ENCODE data around the gene CPE. TPM values are rescaled to one million over a fixed set of nuclear protein-coding genes. Genes with fewer than 3 reads are reported as not detected.

CPE gene
- total RNA-seq, 1 donor from 2014 or later, result 103 TPM

- no peak for DNase-seq (ENCODE audit: extremely low spot score in 2 of 2)
- H3K27ac ChIP-seq, result no peak overlapping the region
- H3K4me3 ChIP-seq, result no peak overlapping the region
- H3K36me3 ChIP-seq, result peaks cover 0 to 17% of the 10 kb centered on the region in 2 donors
- H3K27me3 ChIP-seq, result no peaks in the 10 kb centered on the region
- no peaks in the 10 kb centered on the region for H3K4me1 ChIP-seq
- H3K9me3 ChIP-seq, result no peaks in the 10 kb centered on the region
- no peak for TF ChIP-seq POLR2AphosphoS5 (IDR thresholded peaks at IDR 0.05; ENCODE audit: insufficient read depth in 1 of 2, low read depth in 1 of 2)
- TF ChIP-seq POLR2A (IDR thresholded peaks at IDR 0.05), result no peak
- no peak for TF ChIP-seq CTCF (IDR thresholded peaks at IDR 0.05)
- intact Hi-C loops (cut with DNase I), result no loop called here
Observed at GRCh38 chr4:165343353-165344191, 35.2 kb upstream of the CPE start.

GRCh38 chr4:165345666-165346417 lies 33.0 kb upstream of the CPE start:
- DNase-seq (ENCODE audit: extremely low spot score in 2 of 2), result no peak
- peaks cover 0 to 14% of the 10 kb centered on the region in 2 donors for H3K36me3 ChIP-seq
- no peaks in the 10 kb centered on the region for H3K27me3 ChIP-seq
- TF ChIP-seq CTCF (IDR thresholded peaks at IDR 0.05) (no peak), POLR2A (IDR thresholded peaks at IDR 0.05) (no peak), POLR2AphosphoS5 (IDR thresholded peaks at IDR 0.05; ENCODE audit: insufficient read depth in 1 of 2, low read depth in 1 of 2) (no peak)
- no peaks in the 10 kb centered on the region for H3K4me1 ChIP-seq
- H3K9me3 ChIP-seq, result no peaks in the 10 kb centered on the region
- intact Hi-C loops (cut with DNase I), result no loop called here
- H3K4me3 ChIP-seq, result no peak overlapping the region
- no peak overlapping the region for H3K27ac ChIP-seq

- DNase-seq (ENCODE audit: extremely low spot score in 2 of 2), result no peak
- no peak for TF ChIP-seq POLR2AphosphoS5 (IDR thresholded peaks at IDR 0.05; ENCODE audit: insufficient read depth in 1 of 2, low read depth in 1 of 2)
- TF ChIP-seq POLR2A (IDR thresholded peaks at IDR 0.05), result no peak
- TF ChIP-seq CTCF (IDR thresholded peaks at IDR 0.05), result no peak
- Histone ChIP-seq H3K9me3 (no peaks in the 10 kb centered on the region), H3K36me3 (peaks cover 0 to 4% of the 10 kb centered on the region in 2 donors), H3K4me1 (no peaks in the 10 kb centered on the region), H3K27me3 (no peaks in the 10 kb centered on the region), H3K27ac (no peak overlapping the region), H3K4me3 (no peak overlapping the region)
- intact Hi-C loops (cut with DNase I), result no loop called here
Observed at GRCh38 chr4:165347647-165348569, 30.9 kb upstream of the CPE start.

GRCh38 chr4:165351359-165352130 lies 27.3 kb upstream of the CPE start:
- Histone ChIP-seq H3K4me3 (no peak overlapping the region), H3K27me3 (no peaks in the 10 kb centered on the region), H3K4me1 (no peaks in the 10 kb centered on the region), H3K9me3 (no peaks in the 10 kb centered on the region), H3K27ac (no peak overlapping the region), H3K36me3 (no peaks in the 10 kb centered on the region)
- TF ChIP-seq CTCF (IDR thresholded peaks at IDR 0.05) (no peak), POLR2AphosphoS5 (IDR thresholded peaks at IDR 0.05; ENCODE audit: insufficient read depth in 1 of 2, low read depth in 1 of 2) (no peak), POLR2A (IDR thresholded peaks at IDR 0.05) (no peak)
- intact Hi-C loops (cut with DNase I), result no loop called here
- no peak for DNase-seq (ENCODE audit: extremely low spot score in 2 of 2)

Measured in vagina (tissue), 2 donors.